HG02798 (cell line): Measurements from ENCODE around the gene ATP8B2.
"Not testable (repeated sequence)": the region's sequence is repeated elsewhere in the genome, so short reads cannot be mapped to it uniquely, and the experiment has no call there.

Experiments
- ATAC-seq: cut with Tn5 transposase; IDR thresholded peaks from one replicate; pipeline ENCODE4 v1.9.1; 2021; ENCODE audit warnings: mild to moderate bottlenecking; ENCODE audit not compliant: unreplicated experiment, poor library complexity

The ATP8B2 gene, protein sequence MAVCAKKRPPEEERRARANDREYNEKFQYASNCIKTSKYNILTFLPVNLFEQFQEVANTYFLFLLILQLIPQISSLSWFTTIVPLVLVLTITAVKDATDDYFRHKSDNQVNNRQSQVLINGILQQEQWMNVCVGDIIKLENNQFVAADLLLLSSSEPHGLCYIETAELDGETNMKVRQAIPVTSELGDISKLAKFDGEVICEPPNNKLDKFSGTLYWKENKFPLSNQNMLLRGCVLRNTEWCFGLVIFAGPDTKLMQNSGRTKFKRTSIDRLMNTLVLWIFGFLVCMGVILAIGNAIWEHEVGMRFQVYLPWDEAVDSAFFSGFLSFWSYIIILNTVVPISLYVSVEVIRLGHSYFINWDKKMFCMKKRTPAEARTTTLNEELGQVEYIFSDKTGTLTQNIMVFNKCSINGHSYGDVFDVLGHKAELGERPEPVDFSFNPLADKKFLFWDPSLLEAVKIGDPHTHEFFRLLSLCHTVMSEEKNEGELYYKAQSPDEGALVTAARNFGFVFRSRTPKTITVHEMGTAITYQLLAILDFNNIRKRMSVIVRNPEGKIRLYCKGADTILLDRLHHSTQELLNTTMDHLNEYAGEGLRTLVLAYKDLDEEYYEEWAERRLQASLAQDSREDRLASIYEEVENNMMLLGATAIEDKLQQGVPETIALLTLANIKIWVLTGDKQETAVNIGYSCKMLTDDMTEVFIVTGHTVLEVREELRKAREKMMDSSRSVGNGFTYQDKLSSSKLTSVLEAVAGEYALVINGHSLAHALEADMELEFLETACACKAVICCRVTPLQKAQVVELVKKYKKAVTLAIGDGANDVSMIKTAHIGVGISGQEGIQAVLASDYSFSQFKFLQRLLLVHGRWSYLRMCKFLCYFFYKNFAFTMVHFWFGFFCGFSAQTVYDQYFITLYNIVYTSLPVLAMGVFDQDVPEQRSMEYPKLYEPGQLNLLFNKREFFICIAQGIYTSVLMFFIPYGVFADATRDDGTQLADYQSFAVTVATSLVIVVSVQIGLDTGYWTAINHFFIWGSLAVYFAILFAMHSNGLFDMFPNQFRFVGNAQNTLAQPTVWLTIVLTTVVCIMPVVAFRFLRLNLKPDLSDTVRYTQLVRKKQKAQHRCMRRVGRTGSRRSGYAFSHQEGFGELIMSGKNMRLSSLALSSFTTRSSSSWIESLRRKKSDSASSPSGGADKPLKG

DNA sequence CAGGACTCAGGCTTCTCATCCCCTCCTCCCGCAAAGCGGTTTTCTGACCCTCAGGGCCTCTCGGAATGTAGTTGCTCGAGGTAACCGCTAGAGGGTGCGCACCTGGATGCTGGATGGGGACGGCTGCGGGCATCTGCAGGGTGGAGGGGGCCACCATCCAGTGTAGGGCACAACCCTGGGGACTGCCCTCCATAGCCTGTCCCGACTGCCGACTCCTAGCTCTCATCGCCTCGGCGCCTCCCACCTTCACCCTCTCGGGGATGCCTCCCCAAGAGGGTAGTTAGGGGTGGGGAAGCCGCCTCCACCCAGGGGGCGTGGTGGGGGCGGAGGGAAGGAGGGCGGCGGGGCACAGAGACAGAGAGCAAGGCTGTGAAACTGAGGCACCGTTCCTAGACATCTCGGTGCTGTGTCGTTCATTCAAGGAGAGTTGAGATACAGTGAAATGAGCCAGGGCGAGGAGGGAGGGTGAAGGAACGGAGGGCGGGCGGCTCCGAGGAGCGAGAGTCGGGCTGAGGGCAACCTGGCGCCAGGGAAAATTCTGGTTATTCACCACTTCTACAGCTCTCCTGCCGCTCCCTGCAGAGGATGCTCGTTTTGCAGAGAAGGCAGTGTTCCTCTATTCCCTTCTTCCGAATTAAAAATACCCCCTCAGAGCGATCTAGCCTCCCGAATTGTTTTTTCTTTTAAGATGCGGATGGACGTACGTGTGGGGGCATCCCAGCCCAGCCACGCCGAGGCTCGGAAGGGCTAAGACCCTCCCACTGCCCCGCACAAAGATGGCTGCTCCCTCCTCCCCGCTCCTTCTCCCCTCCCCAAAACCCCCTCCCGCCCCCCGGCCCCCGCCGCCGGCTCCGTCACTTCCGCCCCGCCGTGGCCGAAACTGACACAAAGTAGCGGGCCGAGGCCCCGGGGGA lies at the start of gene ATP8B2:
Gene ATP8B2, plus strand, starts transcription at position 857 of the 914 bp plus-strand sequence. CDS start 2,617 bp downstream, outside the sequence.
- ATAC-seq, result peak; percentile 54

DNA sequence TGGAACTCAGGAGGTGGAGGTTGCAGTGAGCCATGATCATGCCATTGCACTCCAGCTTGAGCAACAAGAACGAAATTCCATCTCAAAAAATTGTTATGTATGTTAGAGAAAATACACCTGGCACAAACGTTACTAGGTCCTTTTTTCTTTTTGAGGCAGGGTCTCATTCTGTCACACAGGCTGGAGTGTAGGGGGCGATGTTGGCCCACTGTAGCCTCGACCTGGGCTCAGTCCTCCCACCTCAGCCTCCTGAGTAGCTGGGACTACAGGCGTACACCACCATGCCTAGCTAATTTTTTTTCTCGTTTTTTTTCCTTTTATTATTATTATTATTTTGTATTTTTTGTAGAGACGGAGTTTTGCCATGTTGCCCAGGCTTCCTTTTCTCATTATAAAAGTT lies 48.5 kb upstream of the ATP8B2 start:
- no peak for ATAC-seq

DNA sequence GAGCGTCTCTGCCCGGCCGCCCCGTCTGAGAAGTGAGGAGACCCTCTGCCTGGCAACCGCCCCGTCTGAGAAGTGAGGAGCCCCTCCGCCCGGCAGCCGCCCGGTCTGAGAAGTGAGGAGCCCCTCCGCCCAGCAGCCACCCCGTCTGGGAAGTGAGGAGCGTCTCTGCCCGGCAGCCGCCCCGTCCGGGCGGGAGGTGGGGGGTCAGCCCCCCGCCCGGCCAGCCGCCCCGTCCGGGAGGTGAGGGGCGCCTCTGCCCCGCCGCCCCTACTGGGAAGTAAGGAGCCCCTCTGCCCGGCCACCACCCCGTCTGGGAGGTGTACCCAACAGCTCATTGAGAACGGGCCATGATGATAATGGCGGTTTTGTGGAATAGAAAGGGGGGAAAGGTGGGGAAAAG lies 37.7 kb upstream of the ATP8B2 start:
- ATAC-seq, result not testable (repeated sequence)

DNA sequence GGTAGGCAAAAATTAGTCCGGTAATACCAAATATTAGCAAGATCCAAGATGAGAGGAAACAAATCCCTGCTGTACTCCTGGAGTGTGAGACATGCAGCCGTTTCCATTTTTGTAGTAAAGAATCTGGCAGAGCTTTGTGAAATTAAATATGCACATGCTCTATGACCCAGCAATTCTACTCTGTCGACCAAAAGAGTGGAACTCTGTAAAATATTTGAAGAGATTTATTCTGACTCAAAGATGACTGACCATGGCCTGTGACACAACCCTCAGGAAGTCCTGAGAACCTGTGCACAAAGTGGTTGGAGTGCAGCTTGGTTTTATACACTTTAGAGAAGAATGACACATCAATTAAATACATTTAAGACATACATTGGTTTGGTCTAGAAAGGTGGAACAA lies 36.7 kb upstream of the ATP8B2 start:
- no peak for ATAC-seq

DNA sequence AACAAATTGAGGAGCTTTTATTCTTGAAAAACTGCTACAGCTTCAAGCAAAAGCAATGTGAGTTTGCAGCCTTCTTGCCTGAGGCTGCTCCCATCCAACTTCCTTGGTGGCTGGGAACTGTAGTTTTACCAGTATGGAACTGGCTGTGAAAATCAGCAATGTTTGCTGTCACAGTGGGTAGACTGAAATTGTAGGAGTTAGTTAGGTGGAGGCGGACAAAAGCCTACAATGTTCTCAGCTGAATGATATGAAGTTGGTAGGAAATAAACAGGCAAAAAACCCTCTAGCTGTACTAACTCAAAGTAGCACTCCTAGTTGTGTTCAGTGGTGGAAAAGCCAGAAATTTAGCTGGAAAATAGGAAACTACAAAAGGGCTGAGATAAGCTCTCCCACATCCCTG lies 34.4 kb upstream of the ATP8B2 start:
- no peak for ATAC-seq

DNA sequence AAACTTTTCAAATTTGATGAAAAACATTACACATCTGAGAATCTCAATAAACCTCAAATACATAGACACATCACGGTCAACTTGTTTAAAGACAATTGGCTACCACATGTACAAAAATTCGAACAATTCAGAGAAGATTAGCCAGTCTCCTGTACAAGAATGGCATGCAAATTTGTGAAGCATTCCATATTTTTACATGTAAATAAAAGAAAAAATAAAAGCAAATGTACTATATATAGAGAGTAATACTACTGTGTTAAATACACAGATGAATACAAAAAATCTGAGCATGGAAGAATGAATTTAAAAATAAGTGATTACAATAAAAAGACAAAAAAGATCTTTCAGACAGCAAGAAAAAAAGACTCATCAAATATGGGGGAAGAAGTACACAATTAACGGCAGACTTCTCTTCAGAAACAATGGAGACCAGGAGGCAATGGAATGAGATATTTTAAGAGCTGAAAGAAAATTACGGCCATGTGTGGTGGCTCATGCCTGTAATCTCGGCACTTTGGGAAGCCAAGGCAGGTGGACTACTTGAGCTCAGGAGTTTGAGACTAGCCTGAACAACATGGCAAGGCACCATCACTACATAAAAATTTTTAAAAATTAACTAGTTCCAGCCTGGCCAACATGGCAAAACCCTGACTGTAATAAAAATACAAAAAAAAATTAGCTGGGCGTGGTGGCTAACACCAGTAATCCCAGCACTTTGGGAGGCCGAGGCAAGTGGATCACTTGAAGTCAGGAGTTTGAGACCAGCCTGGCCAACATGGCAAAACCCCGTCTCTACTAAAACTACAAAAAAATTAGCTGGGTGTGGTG lies 29.7 kb upstream of the ATP8B2 start:
- no peak for ATAC-seq

DNA sequence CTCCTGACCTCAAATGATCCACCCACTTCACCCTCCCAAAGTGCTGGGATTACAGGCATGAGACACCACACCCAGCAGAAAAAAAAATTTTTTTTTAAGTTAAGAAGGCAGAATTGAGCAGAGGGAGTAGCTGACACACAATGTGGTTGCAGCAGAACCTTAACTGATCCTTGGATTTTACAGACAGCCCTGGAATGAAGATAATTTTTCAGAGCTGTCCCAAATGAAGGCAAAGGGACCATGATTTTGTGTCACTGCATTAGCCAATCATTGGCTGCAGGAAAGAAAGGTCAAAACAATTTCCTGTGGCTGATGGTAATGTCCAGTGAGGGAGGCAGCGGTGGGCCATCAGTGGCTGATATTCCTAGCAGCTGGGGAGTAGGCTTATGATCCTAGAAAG lies 23.7 kb upstream of the ATP8B2 start:
- no peak for ATAC-seq

DNA sequence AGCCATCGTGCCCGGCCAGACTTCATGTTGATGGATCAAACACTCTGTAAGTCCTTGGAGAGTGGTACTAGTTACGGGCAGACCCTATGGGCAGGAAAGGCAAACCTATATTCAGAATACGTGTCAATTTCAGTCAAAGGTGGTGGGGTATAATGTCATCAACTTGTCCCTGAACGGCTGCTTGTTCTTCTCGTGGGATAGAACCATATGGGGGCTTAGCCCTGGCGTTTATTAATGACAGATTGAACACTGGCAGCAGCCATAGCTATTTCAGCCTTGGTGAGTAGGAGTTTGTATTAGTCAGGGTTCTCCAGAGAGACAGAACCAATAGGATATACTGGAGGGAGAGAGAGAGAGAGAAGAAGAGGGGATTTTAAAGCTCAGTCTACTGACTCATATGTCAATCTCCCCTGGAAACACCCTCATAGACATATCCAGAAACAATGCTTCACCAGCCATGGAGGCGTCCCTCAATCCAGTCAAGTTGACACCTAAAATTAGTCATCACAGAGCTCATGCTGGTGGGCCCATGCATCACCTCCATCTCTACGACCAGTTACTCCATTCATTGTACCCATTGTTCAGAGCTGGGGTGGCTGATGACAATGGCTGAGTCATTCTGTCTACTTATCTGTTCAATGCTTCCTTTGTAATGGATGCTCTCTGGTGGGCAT lies 20.5 kb upstream of the ATP8B2 start:
- peak; percentile 50 for ATAC-seq

DNA sequence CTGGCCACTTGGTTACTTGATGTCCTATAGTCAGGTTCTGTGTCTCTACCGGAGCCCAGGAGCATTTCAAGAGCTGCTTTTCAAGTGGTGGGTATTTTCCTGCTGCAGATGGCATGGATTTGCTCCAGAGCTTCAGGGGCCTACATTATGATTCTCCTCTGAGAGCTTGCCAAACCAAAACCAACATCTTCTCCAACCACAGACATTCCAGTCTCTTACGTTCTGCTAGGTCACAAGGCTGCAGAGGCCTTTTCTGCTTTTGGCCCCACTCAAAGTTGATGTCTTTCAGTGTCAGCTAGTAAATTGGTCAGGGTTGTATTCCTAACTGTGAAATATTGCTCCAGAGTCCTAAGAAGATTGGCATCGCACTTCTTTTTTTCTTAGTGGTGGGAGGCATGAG lies 19.2 kb upstream of the ATP8B2 start:
- ATAC-seq, result no peak

DNA sequence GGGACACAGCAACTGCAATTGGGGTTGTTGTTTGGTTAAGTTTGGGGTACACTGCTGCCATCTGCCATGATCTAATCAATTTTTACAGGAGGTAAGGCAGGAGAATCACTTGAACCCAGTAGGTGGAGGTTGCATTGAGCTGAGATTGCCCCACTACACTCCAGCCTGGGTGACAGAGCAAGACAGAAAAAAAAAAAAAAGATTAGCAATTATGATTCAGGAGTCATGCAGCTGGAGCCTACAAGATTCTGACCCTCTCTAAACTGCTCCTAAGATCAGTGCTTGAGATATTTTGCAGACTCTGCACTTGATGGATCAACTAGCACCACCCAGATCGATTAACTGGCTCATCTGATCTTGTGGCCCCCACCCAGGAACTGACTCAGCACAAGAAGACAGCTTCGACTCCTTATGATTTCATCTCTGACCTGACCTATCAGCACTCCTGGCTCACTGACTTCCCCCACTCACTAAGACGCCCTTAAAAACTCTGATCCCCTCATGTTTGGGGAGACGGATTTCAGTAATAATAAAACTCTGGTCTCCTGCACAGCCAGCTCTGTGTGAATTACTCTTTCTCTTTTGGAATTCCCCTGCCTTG lies 17.6 kb upstream of the ATP8B2 start:
- ATAC-seq, result not testable (repeated sequence)

DNA sequence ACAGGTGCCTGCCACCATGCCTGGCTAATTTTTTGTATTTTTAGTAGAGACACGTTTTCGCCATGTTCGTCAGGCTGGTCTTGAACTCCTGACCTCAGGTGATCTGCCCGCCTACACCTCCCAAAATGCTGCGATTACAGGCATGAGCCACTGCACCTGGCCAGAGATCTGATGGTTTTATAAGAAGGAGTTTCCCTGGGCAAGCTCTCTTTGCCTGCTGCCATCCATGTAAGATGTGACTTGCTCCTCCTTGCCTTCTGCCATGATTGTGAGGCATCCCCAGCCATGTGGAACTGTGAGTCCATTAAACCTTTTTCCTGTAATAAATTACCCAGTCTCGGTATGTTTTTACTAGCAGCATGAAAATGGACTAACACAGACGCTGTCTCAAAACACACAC lies 16.2 kb upstream of the ATP8B2 start:
- not testable (repeated sequence) for ATAC-seq

DNA sequence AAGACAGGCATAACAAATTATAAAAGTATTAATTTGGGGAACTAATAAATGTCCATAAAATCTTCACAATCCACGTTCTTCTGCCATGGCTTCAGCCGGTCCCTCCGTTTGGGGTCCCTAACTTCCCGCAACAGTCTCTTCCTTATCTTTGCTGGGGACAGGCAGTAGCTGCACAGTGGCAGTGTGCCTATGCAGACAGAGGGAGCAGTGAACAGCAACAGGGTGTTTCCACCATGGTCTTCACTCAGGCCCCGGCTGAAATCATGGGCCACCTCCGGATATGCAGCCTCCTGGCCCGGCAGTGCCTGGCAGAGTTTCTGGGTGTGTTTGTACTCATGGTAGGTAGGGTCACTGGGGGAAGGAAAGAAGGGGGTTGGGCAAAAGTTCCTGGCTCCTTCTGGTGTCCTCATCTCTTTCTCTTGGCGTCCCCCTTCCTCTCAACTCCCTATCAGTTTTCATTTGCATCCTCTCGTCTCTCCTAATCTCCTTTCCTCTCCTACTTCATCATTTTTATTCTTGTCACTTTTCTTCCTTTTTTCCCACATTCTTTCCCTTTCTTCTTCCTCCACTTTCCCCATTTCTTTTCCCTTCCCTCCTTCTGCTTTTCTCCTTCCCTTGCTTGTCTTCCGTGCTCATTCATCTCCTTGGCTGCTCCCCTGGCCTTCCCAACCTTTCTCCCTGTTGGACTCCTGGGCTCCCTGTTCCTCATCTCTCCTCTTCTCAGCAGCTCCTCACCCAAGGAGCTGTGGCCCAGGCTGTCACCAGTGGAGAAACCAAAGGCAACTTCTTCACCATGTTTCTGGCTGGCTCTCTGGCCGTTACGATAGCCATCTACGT lies 12.9 kb upstream of the ATP8B2 start:
- not testable (repeated sequence) for ATAC-seq

DNA sequence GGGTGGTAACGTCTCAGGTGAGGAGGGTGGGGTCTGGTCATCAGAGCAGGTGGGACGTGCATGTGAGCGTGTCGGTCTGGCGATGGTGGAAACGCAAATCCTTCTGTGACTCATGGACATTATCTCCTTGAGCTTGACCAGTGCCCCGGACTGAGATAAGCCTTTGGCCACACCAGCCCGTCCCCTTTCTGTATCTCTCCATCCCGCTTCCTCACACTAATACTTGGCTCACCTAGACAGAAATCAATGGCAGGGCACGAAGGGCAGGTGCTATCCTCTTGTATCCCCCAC lies 12.3 kb upstream of the ATP8B2 start:
- ATAC-seq, result no peak

DNA sequence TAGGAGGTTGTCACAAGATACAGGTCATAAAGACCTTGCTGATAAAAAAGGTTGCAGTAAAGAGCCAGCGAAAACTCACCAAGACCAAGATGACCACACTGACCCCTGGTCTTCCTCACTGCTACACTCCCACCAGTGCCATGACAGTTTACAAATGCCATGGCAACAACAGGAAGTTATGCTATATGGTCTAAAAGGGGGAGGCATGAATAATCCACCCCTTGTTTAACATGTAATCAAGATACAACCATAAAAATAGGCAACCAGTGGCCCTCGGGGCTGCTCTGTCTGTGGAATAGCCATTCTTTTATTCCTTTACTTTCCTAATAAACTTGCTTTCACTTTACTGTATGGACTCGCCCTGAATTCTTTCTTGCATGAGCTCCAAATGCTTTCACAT lies 11.1 kb upstream of the ATP8B2 start:
- ATAC-seq, result not testable (repeated sequence)

DNA sequence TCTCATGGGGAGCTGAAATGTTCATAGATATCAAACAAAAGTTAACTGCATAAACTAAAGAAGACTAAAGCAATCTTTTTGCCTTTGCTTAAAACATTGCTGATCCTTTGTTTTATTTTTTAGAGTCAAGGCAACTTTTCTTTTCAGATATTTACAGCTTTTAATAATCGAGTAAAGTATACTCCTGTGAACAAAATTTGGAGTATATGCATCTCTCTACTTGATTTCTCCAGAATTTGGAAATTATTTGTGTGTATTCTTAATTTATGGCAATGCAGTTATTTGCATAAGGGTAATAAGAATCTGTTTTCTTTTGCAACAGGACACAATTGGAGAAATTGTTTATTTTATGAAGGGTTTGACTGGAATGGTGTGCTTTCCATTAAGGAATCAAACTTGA lies 8.6 kb upstream of the ATP8B2 start:
- ATAC-seq, result no peak

DNA sequence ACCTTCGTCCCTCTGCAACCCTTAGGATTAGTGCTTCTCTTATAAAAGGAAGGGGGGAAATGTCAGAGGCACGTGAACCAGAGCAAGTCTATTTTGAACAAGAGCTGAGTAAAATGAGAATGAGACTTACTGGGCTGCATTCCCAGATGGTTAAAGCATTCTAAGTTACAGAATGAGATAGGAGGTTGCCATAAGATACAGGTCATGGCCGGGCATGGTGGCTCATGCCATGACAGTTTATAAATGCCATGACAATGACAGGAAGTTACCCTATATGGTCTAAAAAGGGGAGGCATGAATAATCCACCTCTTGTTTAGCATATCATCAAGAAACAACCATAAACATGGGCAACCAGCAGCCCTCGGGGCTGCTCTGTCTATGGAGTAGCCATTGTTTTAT lies 6.9 kb upstream of the ATP8B2 start:
- ATAC-seq, result no peak

DNA sequence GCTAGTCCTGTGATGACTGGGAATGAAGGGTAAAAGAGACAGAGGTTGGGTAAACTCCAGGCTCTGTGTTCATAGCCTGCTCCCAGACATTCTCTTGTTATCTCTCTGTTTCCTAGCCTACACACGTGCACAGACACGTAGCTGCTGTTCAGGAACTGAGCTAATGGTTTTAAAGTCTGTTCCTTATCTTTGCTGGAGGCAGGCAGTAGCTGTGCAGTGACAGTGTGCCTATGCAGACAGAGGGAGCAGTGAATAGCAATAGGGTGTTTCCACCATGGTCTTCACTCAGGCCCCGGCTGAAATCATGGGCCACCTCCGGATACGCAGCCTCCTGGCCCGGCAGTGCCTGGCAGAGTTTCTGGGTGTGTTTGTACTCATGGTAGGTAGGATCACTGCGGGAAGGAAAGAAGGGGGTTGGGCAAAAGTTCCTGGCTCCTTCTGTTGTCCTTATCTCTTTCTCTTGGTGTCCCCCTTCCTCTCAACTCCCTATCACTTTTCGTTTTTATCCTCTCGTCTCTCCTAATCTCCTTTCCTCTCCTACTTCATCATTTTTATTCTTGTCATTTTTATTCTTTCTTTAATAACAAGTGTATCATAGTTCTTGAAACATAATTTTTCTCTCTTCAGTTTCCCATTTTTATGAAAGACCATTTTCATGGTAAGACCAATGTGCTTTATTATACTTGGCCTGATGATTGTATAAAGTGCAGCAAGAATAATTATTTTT lies 4.3 kb upstream of the ATP8B2 start, which contains the start of gene AQP10:
Gene AQP10, plus strand, starts transcription at position 212 of the 727 bp plus-strand sequence. Its CDS starts 63 bp downstream, at position 275.
- no peak for ATAC-seq
